Muscle of arm (tissue), 12 donors: ENCODE results near the gene FAM20B. TPM values are rescaled to one million over a fixed set of nuclear protein-coding genes. Genes with fewer than 3 reads are reported as not detected.

Experiments
- polyA plus RNA-seq, 12 donors: library from polyadenylated mRNA; unstranded; fragments of 120-200 nt; gene quantifications; one replicate each; pipeline ENCODE4 v1.2.1, GENCODE V29; 2013; ENCODE audit not compliant: insufficient read length in 12 of 12

FAM20B gene
- polyA plus RNA-seq, 12 donors, result 24.8 to 35.6 (median 30.1) TPM; not detected in 1

Other genes with a start within 250 kb of the FAM20B start
- gene ANGPTL1, start 154.8 kb upstream of the FAM20B start, polyA plus RNA-seq, result 100 to 1,000 TPM in 1 of 12 donors, 10 to 100 TPM in 10, not detected in 1; 57.3 to 148 (median 79.5) TPM
- gene TOR3A, start 56.2 kb downstream of the FAM20B start, polyA plus RNA-seq, result 10 to 100 TPM in 11 of 12 donors, not detected in 1; 12.4 to 20.8 (median 15.3) TPM
- 10 to 100 TPM in 1 of 12 donors, 1 to 10 TPM in 10, not detected in 1; 7.1 to 12.6 (median 8.2) TPM for gene ABL2, start 203.8 kb downstream of the FAM20B start, polyA plus RNA-seq